Stomach smooth muscle (tissue), 2 donors: ENCODE measurements around the gene MIPEP.
"Not testable (repeated sequence)": the region's sequence is repeated elsewhere in the genome, so short reads cannot be mapped to it uniquely, and the experiment has no call there.

Experiments
- H3K27ac ChIP-seq: one replicate; pipeline ENCODE4 v1.7.0; 2013; ENCODE audit warnings: mild to moderate bottlenecking, low read length, inconsistent platforms
- H3K27me3 ChIP-seq, 2 donors: one replicate each; pipeline ENCODE4 v1.7.0; 2013; ENCODE audit warnings: low read length in 2 of 2; ENCODE audit not compliant: insufficient read depth in 2 of 2, control insufficient read depth in 1 of 2
- H3K36me3 ChIP-seq, 2 donors: one replicate each; pipeline ENCODE4 v1.7.0; 2013; ENCODE audit warnings: low read length in 2 of 2; ENCODE audit not compliant: control insufficient read depth in 2 of 2, insufficient read depth in 2 of 2
- H3K4me1 ChIP-seq: one replicate; pipeline ENCODE4 v1.7.0; 2013; ENCODE audit warnings: low read length; ENCODE audit not compliant: control insufficient read depth, insufficient read depth
- H3K4me3 ChIP-seq, 2 donors: one replicate each; pipeline ENCODE4 v1.7.0; 2013; ENCODE audit warnings: low read length in 2 of 2
- H3K9ac ChIP-seq, 2 donors: one replicate each; pipeline ENCODE4 v1.7.0; 2013; ENCODE audit warnings: low read length in 2 of 2, mild to moderate bottlenecking in 1 of 2
- H3K9me3 ChIP-seq, 2 donors: one replicate each; pipeline ENCODE4 v1.7.0; 2013; ENCODE audit warnings: low read length in 2 of 2; ENCODE audit not compliant: control insufficient read depth in 2 of 2
- donor health status: healthy.
- donor health status: Pancreatic carcinoma.

The MIPEP gene

GRCh38 chr13:23750383-23751121 lies 138.6 kb downstream of the MIPEP start:
- H3K9ac ChIP-seq, result no peak overlapping the region
- H3K4me1 ChIP-seq, result no peaks in the 10 kb centered on the region
- no peaks in the 10 kb centered on the region for H3K9me3 ChIP-seq
- H3K4me3 ChIP-seq, result no peak overlapping the region
- H3K27me3 ChIP-seq, result no peaks in the 10 kb centered on the region
- H3K36me3 ChIP-seq, result peaks cover 3% of the 10 kb centered on the region in 2 donors
- no peak overlapping the region for H3K27ac ChIP-seq

- H3K9ac ChIP-seq, result no peak overlapping the region
- H3K27ac ChIP-seq, result no peak overlapping the region
- no peaks in the 10 kb centered on the region for H3K27me3 ChIP-seq
- peaks cover 0 to 3% of the 10 kb centered on the region in 2 donors for H3K36me3 ChIP-seq
- no peaks in the 10 kb centered on the region for H3K9me3 ChIP-seq
- H3K4me3 ChIP-seq, result no peak overlapping the region
- no peaks in the 10 kb centered on the region for H3K4me1 ChIP-seq
Measured at GRCh38 chr13:23749288-23749873, 139.8 kb downstream of the MIPEP start.

- H3K36me3 ChIP-seq, result peaks cover 0 to 3% of the 10 kb centered on the region in 2 donors
- no peak overlapping the region for H3K4me3 ChIP-seq
- no peaks in the 10 kb centered on the region for H3K27me3 ChIP-seq
- H3K4me1 ChIP-seq, result no peaks in the 10 kb centered on the region
- H3K9me3 ChIP-seq, result no peaks in the 10 kb centered on the region
- H3K27ac ChIP-seq, result no peak overlapping the region
- H3K9ac ChIP-seq, result no peak overlapping the region
Measured at GRCh38 chr13:23748109-23748990, 140.8 kb downstream of the MIPEP start.

- not testable (repeated sequence) for H3K27me3 ChIP-seq, H3K36me3 ChIP-seq, H3K4me3 ChIP-seq, H3K9ac ChIP-seq, H3K27ac ChIP-seq, H3K9me3 ChIP-seq, H3K4me1 ChIP-seq
Measured at GRCh38 chr13:23746141-23746540, 143.1 kb downstream of the MIPEP start.

- no peaks in the 10 kb centered on the region for H3K4me1 ChIP-seq
- no peaks in the 10 kb centered on the region for H3K36me3 ChIP-seq
- H3K9ac ChIP-seq, result no peak overlapping the region
- no peaks in the 10 kb centered on the region for H3K9me3 ChIP-seq
- H3K27ac ChIP-seq, result no peak overlapping the region
- no peak overlapping the region for H3K4me3 ChIP-seq
- H3K27me3 ChIP-seq, result no peaks in the 10 kb centered on the region
Measured at GRCh38 chr13:23744315-23744714, 144.9 kb downstream of the MIPEP start.

- Histone ChIP-seq H3K9me3 (no peaks in the 10 kb centered on the region), H3K9ac (no peak overlapping the region), H3K36me3 (no peaks in the 10 kb centered on the region), H3K27me3 (no peaks in the 10 kb centered on the region), H3K4me1 (no peaks in the 10 kb centered on the region), H3K27ac (no peak overlapping the region), H3K4me3 (no peak overlapping the region)
Measured at GRCh38 chr13:23743278-23744076, 145.7 kb downstream of the MIPEP start.

GRCh38 chr13:23741879-23742510 lies 147.2 kb downstream of the MIPEP start:
- no peak overlapping the region for H3K9ac ChIP-seq
- H3K27ac ChIP-seq, result no peak overlapping the region
- H3K27me3 ChIP-seq, result no peaks in the 10 kb centered on the region
- H3K4me1 ChIP-seq, result no peaks in the 10 kb centered on the region
- H3K4me3 ChIP-seq, result no peak overlapping the region
- peaks cover 0 to 1% of the 10 kb centered on the region in 2 donors for H3K36me3 ChIP-seq
- no peaks in the 10 kb centered on the region for H3K9me3 ChIP-seq

- Histone ChIP-seq H3K36me3 (peaks cover 0 to 3% of the 10 kb centered on the region in 2 donors), H3K9me3 (no peaks in the 10 kb centered on the region), H3K27ac (no peak overlapping the region), H3K27me3 (no peaks in the 10 kb centered on the region), H3K9ac (no peak overlapping the region), H3K4me1 (no peaks in the 10 kb centered on the region), H3K4me3 (no peak overlapping the region)
Measured at GRCh38 chr13:23740002-23740401, 149.2 kb downstream of the MIPEP start.

GRCh38 chr13:23739596-23739995 lies 149.6 kb downstream of the MIPEP start:
- Histone ChIP-seq H3K9ac (no peak overlapping the region), H3K27me3 (no peaks in the 10 kb centered on the region), H3K4me1 (no peaks in the 10 kb centered on the region), H3K4me3 (no peak overlapping the region), H3K9me3 (no peaks in the 10 kb centered on the region), H3K36me3 (peaks cover 0 to 3% of the 10 kb centered on the region in 2 donors), H3K27ac (no peak overlapping the region)

GRCh38 chr13:23736541-23736940 lies 152.7 kb downstream of the MIPEP start:
- Histone ChIP-seq H3K27ac (no peak overlapping the region), H3K4me1 (no peaks in the 10 kb centered on the region), H3K9ac (no peak overlapping the region), H3K36me3 (peaks cover 0 to 3% of the 10 kb centered on the region in 2 donors), H3K4me3 (no peak overlapping the region), H3K27me3 (no peaks in the 10 kb centered on the region), H3K9me3 (no peaks in the 10 kb centered on the region)
